Left cardiac atrium (tissue), 4 donors: ENCODE data around the gene NIPAL3. TPM values are rescaled to one million over a fixed set of nuclear protein-coding genes. Genes with fewer than 3 reads are reported as not detected.
"Not testable (repeated sequence)": the region's sequence is repeated elsewhere in the genome, so short reads cannot be mapped to it uniquely, and the experiment has no call there.

Experiments
- ATAC-seq, 2 donors: fragments of 200-7000 bp; cut with Tn5 transposase; one replicate each; pipeline ENCODE4 v1.9.1; 2020; ENCODE audit warnings: mild to moderate bottlenecking in 2 of 2, moderate library complexity in 2 of 2
- DNase-seq: peaks from one replicate; pipeline ENCODE4 v3.0.0-alpha.2; 2020
- intact Hi-C, 2 donors: fragments of 100-400 bp; cut with DNase I; formaldehyde crosslinking; loops; one replicate each; pipeline versions ENCODE4 v1.14.1 to v1.15.1; 2022 to 2023
- total RNA-seq, 2 donors: library from RNA; stranded (reverse); fragmentation: NEBNext Ultra II Directional; extraction: Animal tissue kit (Norgen Biotek cat#: 25700); gene quantifications; one replicate each; pipeline ENCODE4 v1.2.1, GENCODE V29; 2021
- donor health status: DM: no; HTN: yes; CAD: no.
- donor health status: DM: no; HTN: yes; CAD: no; lungs with severe emphysema.
- donor health status: DM: yes; HTN: yes; CAD: no.
- donor health status: Dilated cardiomyopathy.

The NIPAL3 gene
- total RNA-seq, 2 donors from 2014 or later: 20.4 to 26.2 TPM

GRCh38 chr1:24502709-24503058, 87.1 kb downstream of the NIPAL3 start, which contains the start of gene RCAN3:
Gene RCAN3, plus strand, starts transcription at chr1:24502836. Its CDS starts 11,537 bp downstream, at chr1:24514373.
- DNase-seq (peak; percentile 87), ATAC-seq (peak; percentile 98)
- intact Hi-C loops: loop anchor here in 1 of 2 donors (5.0 kb wide), 1 partner anchor 85 kb away; the partner anchor contains the start of gene NIPAL3

GRCh38 chr1:24503059-24503751, 87.6 kb downstream of the NIPAL3 start:
- DNase-seq (no peak), ATAC-seq (no peak)
- intact Hi-C loops: loop anchor here in 1 of 2 donors (5.0 kb wide), 1 partner anchor 86 kb away; the partner anchor contains the start of gene NIPAL3

- intact Hi-C loops: loop anchor here in 1 of 2 donors (5.0 kb wide), 1 partner anchor 87 kb away; the partner anchor contains the start of gene NIPAL3
- DNase-seq: no peak
- ATAC-seq: no peak
Observed at GRCh38 chr1:24503870-24504523, 88.4 kb downstream of the NIPAL3 start.

- no peak for DNase-seq
- ATAC-seq: no peak
- intact Hi-C loops: loop anchor here in 1 of 2 donors (5.0 kb wide), 1 partner anchor 87 kb away; the partner anchor contains the start of gene NIPAL3
Observed at GRCh38 chr1:24504560-24504959, 89.0 kb downstream of the NIPAL3 start.

- ATAC-seq (no peak), DNase-seq (no peak)
- intact Hi-C loops: no loop called here
Observed at GRCh38 chr1:24505816-24506215, 90.2 kb downstream of the NIPAL3 start.

GRCh38 chr1:24506691-24507381, 91.2 kb downstream of the NIPAL3 start:
- intact Hi-C loops: no loop called here
- ATAC-seq: no peak
- no peak for DNase-seq

GRCh38 chr1:24507405-24507804, 91.8 kb downstream of the NIPAL3 start:
- no peak for DNase-seq
- intact Hi-C loops: no loop called here
- no peak for ATAC-seq

GRCh38 chr1:24508911-24509310, 93.3 kb downstream of the NIPAL3 start:
- ATAC-seq: no peak
- no peak for DNase-seq
- intact Hi-C loops: no loop called here

GRCh38 chr1:24513706-24514105, 98.1 kb downstream of the NIPAL3 start:
- ATAC-seq (no peak), DNase-seq (no peak)
- intact Hi-C loops: no loop called here

- no peak for DNase-seq
- intact Hi-C loops: no loop called here
- no peak for ATAC-seq
Observed at GRCh38 chr1:24514946-24515345, 99.3 kb downstream of the NIPAL3 start.

GRCh38 chr1:24515671-24516209, 100.1 kb downstream of the NIPAL3 start:
- peak in 1 of 2 donors; percentile 92 for ATAC-seq
- not testable (repeated sequence) for DNase-seq

GRCh38 chr1:24516506-24516905, 100.9 kb downstream of the NIPAL3 start:
- ATAC-seq (no peak), DNase-seq (no peak)
- intact Hi-C loops: no loop called here

More at GRCh38 chr1:24515671-24516209, 100.1 kb downstream of the NIPAL3 start:
- intact Hi-C loops: not testable (repeated sequence)

GRCh38 chr1:24517898-24518297, 102.3 kb downstream of the NIPAL3 start:
- DNase-seq (no peak), ATAC-seq (no peak)
- intact Hi-C loops: no loop called here

GRCh38 chr1:24520282-24520681, 104.7 kb downstream of the NIPAL3 start:
- not testable (repeated sequence) for ATAC-seq

More at GRCh38 chr1:24520282-24520681, 104.7 kb downstream of the NIPAL3 start:
- intact Hi-C loops, DNase-seq: not testable (repeated sequence)

Other genes starting within 250 kb of the NIPAL3 start
- 1 to 10 TPM; 4.0 to 5.9 TPM for gene IFNLR1, start 228.5 kb upstream of the NIPAL3 start, total RNA-seq
- under 1 TPM in 1 of 2 donors, not detected in 1; 0.26 TPM for gene GRHL3, start 96.4 kb upstream of the NIPAL3 start, total RNA-seq
- gene STPG1, start 2.0 kb upstream of the NIPAL3 start, total RNA-seq: 1 to 10 TPM; 4.6 to 6.6 TPM
- gene RCAN3, start 87.0 kb downstream of the NIPAL3 start, total RNA-seq: 1 to 10 TPM; 5.8 to 6.1 TPM
- under 1 TPM; 0.16 to 0.18 TPM for gene NCMAP, start 140.3 kb downstream of the NIPAL3 start, total RNA-seq
- gene SRRM1, start 227.5 kb downstream of the NIPAL3 start, total RNA-seq: 10 to 100 TPM; 60.4 to 89.9 TPM